ENCODE data around the gene TRPM3.

Gene TRPM3

DNA sequence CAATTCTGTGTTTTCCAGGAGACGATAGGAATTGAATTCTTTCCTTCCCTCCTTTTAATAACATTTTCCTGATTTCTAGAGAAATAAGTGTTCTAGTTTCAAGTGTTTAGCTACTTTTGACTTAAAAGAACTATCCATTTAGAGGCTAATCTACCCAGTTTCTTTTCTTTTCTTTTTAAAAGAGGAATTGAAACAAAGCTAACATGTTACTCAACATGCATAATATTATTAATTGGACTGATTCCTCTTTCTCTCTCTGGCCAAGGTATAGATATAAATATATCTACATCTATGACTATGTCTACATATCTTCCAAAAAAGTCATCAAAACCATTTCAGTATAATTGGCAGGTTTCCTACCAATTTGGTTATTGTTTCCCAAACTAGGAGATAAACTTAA lies 309.8 kb downstream of the TRPM3 start:
- H3K4me3 ChIP-seq, result no peak overlapping the region
- no peak overlapping the region for H3K27ac ChIP-seq
- H3K36me3 ChIP-seq (ENCODE audit: insufficient read depth, low read length), result no peaks in the 10 kb centered on the region
- no peak for TF ChIP-seq POLR2AphosphoS5 (IDR thresholded peaks at IDR 0.05; ENCODE audit: borderline replicate concordance, low read depth, low read length)
- no peak for TF ChIP-seq EZH2 (IDR thresholded peaks at IDR 0.05)
- no peak for TF ChIP-seq FOXP2 (optimal IDR thresholded peaks at IDR 0.05; ENCODE audit: control extremely low read depth, extremely low read length, insufficient read depth)
- H3K9me3 ChIP-seq (ENCODE audit: low read depth, low read length), result no peaks in the 10 kb centered on the region
- DNase-seq (ENCODE audit: low read depth, low spot score), result no peak
- H3K9ac ChIP-seq (ENCODE audit: insufficient read length), result no peak overlapping the region

DNA sequence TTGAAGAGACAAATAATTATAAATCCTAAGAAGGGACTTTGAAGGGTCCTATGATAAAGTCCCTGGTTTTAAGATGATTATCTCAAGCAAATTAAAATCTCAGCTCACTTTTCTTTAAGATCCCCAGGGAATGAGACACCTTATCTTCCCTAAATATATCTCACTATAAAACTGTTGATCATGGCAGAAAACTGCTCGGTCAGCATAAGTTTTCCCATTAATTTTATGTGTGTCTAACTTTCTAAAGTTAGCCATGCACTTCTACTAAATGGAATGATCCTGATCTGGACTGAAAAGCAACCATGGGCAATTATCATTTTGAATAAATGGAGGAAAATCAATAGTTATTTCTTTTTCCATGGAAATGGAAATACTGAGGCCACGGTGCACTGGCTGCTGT lies 314.5 kb downstream of the TRPM3 start:
- Histone ChIP-seq H3K27ac (no peak overlapping the region), H3K4me3 (no peak overlapping the region), H3K9ac (ENCODE audit: insufficient read length) (no peak overlapping the region), H3K36me3 (ENCODE audit: insufficient read depth, low read length) (no peaks in the 10 kb centered on the region), H3K9me3 (ENCODE audit: low read depth, low read length) (no peaks in the 10 kb centered on the region)
- no peak for TF ChIP-seq FOXP2 (optimal IDR thresholded peaks at IDR 0.05; ENCODE audit: control extremely low read depth, extremely low read length, insufficient read depth)
- no peak for TF ChIP-seq POLR2AphosphoS5 (IDR thresholded peaks at IDR 0.05; ENCODE audit: borderline replicate concordance, low read depth, low read length)
- no peak for TF ChIP-seq EZH2 (IDR thresholded peaks at IDR 0.05)
- DNase-seq (ENCODE audit: low read depth, low spot score), result no peak

GRCh38 chr9:70805949-70806348 lies 315.5 kb downstream of the TRPM3 start:
- H3K4me3 ChIP-seq, result no peak overlapping the region
- no peak overlapping the region for H3K9ac ChIP-seq (ENCODE audit: insufficient read length)
- H3K27ac ChIP-seq, result no peak overlapping the region
- DNase-seq (ENCODE audit: low read depth, low spot score), result no peak
- H3K36me3 ChIP-seq (ENCODE audit: insufficient read depth, low read length), result no peaks in the 10 kb centered on the region
- TF ChIP-seq EZH2 (IDR thresholded peaks at IDR 0.05) (no peak), FOXP2 (optimal IDR thresholded peaks at IDR 0.05; ENCODE audit: control extremely low read depth, extremely low read length, insufficient read depth) (no peak), POLR2AphosphoS5 (IDR thresholded peaks at IDR 0.05; ENCODE audit: borderline replicate concordance, low read depth, low read length) (no peak)
- no peaks in the 10 kb centered on the region for H3K9me3 ChIP-seq (ENCODE audit: low read depth, low read length)

DNA sequence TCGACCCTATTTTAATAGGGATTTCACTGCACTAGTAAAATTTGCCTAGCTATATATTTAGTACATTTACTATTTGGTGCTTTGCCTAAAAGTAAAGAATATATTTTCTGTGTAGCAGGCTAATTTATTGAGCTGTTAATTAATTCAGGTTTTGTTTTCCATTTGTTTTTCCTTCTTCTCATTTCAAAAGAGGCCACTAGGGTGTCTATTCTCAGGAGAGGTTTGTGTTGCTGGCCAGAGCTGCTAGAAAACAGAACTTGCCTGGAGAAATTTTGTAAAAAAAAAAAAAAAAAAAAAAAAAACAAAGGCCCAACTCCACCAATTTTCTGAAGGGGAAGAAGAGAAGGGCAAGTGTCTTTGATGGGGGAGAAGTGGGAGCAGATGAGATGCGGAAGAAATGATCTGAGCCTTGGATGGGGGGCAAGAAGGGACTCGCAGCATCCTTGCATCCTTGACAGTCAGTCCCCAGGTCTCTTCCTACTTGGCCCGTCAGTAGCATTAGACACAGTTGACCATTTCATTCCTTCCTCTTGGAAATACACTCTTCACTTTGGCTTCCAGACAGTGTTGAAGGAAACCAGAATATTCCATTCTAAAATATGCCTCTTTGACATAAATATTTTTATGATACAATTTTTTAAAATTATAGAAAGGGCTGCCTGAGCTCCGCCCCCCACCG lies 318.5 kb downstream of the TRPM3 start:
- Histone ChIP-seq H3K9me3 (ENCODE audit: low read depth, low read length) (no peaks in the 10 kb centered on the region), H3K27ac (no peak overlapping the region), H3K4me3 (no peak overlapping the region), H3K36me3 (ENCODE audit: insufficient read depth, low read length) (no peaks in the 10 kb centered on the region), H3K9ac (ENCODE audit: insufficient read length) (no peak overlapping the region)
- TF ChIP-seq FOXP2 (optimal IDR thresholded peaks at IDR 0.05; ENCODE audit: control extremely low read depth, extremely low read length, insufficient read depth) (no peak), EZH2 (IDR thresholded peaks at IDR 0.05) (no peak), POLR2AphosphoS5 (IDR thresholded peaks at IDR 0.05; ENCODE audit: borderline replicate concordance, low read depth, low read length) (no peak)
- no peak for DNase-seq (ENCODE audit: low read depth, low spot score)

- no peak for DNase-seq (ENCODE audit: low read depth, low spot score)
- H3K9me3 ChIP-seq (ENCODE audit: low read depth, low read length), result no peaks in the 10 kb centered on the region
- TF ChIP-seq FOXP2 (optimal IDR thresholded peaks at IDR 0.05; ENCODE audit: control extremely low read depth, extremely low read length, insufficient read depth) (no peak), EZH2 (IDR thresholded peaks at IDR 0.05) (no peak), POLR2AphosphoS5 (IDR thresholded peaks at IDR 0.05; ENCODE audit: borderline replicate concordance, low read depth, low read length) (no peak)
- H3K27ac ChIP-seq, result no peak overlapping the region
- no peak overlapping the region for H3K9ac ChIP-seq (ENCODE audit: insufficient read length)
- H3K36me3 ChIP-seq (ENCODE audit: insufficient read depth, low read length), result no peaks in the 10 kb centered on the region
- no peak overlapping the region for H3K4me3 ChIP-seq
These were observed 319.2 kb downstream of the TRPM3 start for GRCh38 chr9:70802206-70802605.

DNA sequence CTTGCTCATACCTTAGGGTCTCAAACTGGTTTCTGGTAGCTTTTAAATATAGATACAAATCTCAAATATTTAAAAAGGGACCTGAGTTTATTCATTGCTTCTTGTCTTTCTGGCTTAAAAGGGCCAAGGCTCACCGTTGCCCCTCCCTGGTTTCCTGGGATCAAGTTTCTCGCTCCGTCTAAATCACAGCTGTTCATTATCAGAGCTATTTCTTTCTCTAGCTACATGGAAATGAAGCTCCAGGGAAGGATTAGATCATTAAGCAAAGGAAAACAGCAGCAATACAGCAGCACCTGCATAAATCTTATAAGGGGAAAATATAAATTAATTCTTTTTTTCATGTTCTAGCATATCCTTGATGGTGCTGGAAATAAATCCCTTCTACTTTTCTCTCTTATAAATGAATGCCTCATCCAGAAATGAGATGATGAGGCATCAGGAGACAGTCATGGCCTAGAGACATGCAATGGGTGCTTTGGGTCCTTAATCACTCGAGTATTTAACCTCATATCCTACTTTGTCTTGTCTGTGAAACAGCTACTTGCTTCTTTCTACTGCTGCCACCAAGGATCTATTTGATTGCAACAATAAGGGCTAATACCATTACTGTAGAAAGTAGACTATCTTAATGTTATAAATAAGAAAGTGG lies 320.1 kb downstream of the TRPM3 start:
- no peak overlapping the region for H3K9ac ChIP-seq (ENCODE audit: insufficient read length)
- TF ChIP-seq EZH2 (IDR thresholded peaks at IDR 0.05) (no peak), POLR2AphosphoS5 (IDR thresholded peaks at IDR 0.05; ENCODE audit: borderline replicate concordance, low read depth, low read length) (no peak), FOXP2 (optimal IDR thresholded peaks at IDR 0.05; ENCODE audit: control extremely low read depth, extremely low read length, insufficient read depth) (no peak)
- no peak overlapping the region for H3K27ac ChIP-seq
- no peak overlapping the region for H3K4me3 ChIP-seq
- DNase-seq (ENCODE audit: low read depth, low spot score), result no peak
- no peaks in the 10 kb centered on the region for H3K9me3 ChIP-seq (ENCODE audit: low read depth, low read length)
- no peaks in the 10 kb centered on the region for H3K36me3 ChIP-seq (ENCODE audit: insufficient read depth, low read length)

DNA sequence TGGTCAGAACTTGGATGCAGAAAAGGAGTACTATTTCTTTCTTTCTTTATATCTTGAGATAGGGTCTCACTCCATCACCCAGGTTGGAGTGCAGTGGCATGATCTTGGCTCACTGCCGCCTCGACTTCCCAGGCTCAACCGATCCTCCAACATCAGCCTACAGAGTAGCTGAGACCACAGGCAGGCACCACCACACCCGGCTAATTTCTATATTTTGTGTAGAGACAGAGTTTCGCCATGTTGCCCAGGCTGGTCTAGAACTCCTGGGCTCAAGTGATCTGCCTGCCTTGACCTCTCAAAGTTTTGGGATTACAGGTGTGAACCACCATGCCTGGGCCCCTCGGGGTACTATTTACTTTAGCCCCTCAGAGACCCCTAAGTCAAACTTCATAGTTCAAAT lies 323.4 kb downstream of the TRPM3 start:
- no peak for DNase-seq (ENCODE audit: low read depth, low spot score)
- TF ChIP-seq EZH2 (IDR thresholded peaks at IDR 0.05) (no peak), POLR2AphosphoS5 (IDR thresholded peaks at IDR 0.05; ENCODE audit: borderline replicate concordance, low read depth, low read length) (no peak), FOXP2 (optimal IDR thresholded peaks at IDR 0.05; ENCODE audit: control extremely low read depth, extremely low read length, insufficient read depth) (no peak)
- Histone ChIP-seq H3K27ac (no peak overlapping the region), H3K9me3 (ENCODE audit: low read depth, low read length) (no peaks in the 10 kb centered on the region), H3K9ac (ENCODE audit: insufficient read length) (no peak overlapping the region), H3K4me3 (no peak overlapping the region), H3K36me3 (ENCODE audit: insufficient read depth, low read length) (no peaks in the 10 kb centered on the region)

GRCh38 chr9:70795841-70796240 lies 325.6 kb downstream of the TRPM3 start:
- no peak for DNase-seq (ENCODE audit: low read depth, low spot score)
- no peak overlapping the region for H3K4me3 ChIP-seq

More at GRCh38 chr9:70795841-70796240, 325.6 kb downstream of the TRPM3 start:
- Histone ChIP-seq H3K9me3 (ENCODE audit: low read depth, low read length) (no peaks in the 10 kb centered on the region), H3K9ac (ENCODE audit: insufficient read length) (no peak overlapping the region), H3K27ac (no peak overlapping the region), H3K36me3 (ENCODE audit: insufficient read depth, low read length) (no peaks in the 10 kb centered on the region)
- TF ChIP-seq POLR2AphosphoS5 (IDR thresholded peaks at IDR 0.05; ENCODE audit: borderline replicate concordance, low read depth, low read length) (no peak), EZH2 (IDR thresholded peaks at IDR 0.05) (no peak), FOXP2 (optimal IDR thresholded peaks at IDR 0.05; ENCODE audit: control extremely low read depth, extremely low read length, insufficient read depth) (no peak)
